Upper lobe of left lung (tissue), 6 donors: ENCODE results near the gene CHRDL2. TPM values are rescaled to one million over a fixed set of nuclear protein-coding genes. Genes with fewer than 3 reads are reported as not detected.

Experiments used
- ATAC-seq, 2 donors: fragments of 200-7000 bp; cut with Tn5 transposase; one replicate each; pipeline ENCODE4 v1.9.1; 2022; ENCODE audit warnings: mild to moderate bottlenecking in 2 of 2, moderate library complexity in 2 of 2; ENCODE audit not compliant: low FRiP score in 2 of 2
- DNase-seq, 2 donors: peaks; one replicate each; pipeline ENCODE4 v3.0.0-alpha.2; 2019 to 2020
- H3K27ac ChIP-seq, 4 donors: fragments of 200-600 bp; sonication (generic); one replicate each; pipeline ENCODE4 v1.5.1; 2016 to 2019
- H3K27me3 ChIP-seq, 4 donors: fragments of 200-600 bp; sonication (generic); one replicate each; pipeline ENCODE4 v1.5.1; 2017 to 2019
- H3K36me3 ChIP-seq, 4 donors: fragments of 200-600 bp; sonication (generic); one replicate each; pipeline ENCODE4 v1.5.1; 2016 to 2019
- H3K4me1 ChIP-seq, 4 donors: fragments of 200-600 bp; sonication (generic); one replicate each; pipeline ENCODE4 v1.5.1; 2018 to 2019
- H3K4me3 ChIP-seq, 4 donors: fragments of 200-600 bp; sonication (generic); one replicate each; pipeline ENCODE4 v1.5.1; 2017 to 2019; ENCODE audit warnings: mild to moderate bottlenecking in 2 of 4, moderate library complexity in 1 of 4
- H3K9me3 ChIP-seq, 4 donors: fragments of 200-600 bp; sonication (generic); one replicate each; pipeline ENCODE4 v1.5.1; 2018 to 2019
- EP300 ChIP-seq, 4 donors: sonication (generic); formaldehyde crosslinking; IDR thresholded peaks; one replicate each; pipeline ENCODE4 v1.5.1; 2017; ENCODE audit warnings: antibody characterized with exemption in 4 of 4, control low read depth in 2 of 4
- POLR2A ChIP-seq, 4 donors: fragments of 450-650 bp; IDR thresholded peaks; one replicate each; pipeline ENCODE4 v1.5.1; 2016 to 2017; ENCODE audit warnings: antibody characterized with exemption in 4 of 4, mild to moderate bottlenecking in 2 of 4
- POLR2AphosphoS5 ChIP-seq, 2 donors: sonication (generic); formaldehyde crosslinking; IDR thresholded peaks; one replicate each; pipeline ENCODE4 v1.5.1; 2017; ENCODE audit warnings: antibody characterized with exemption in 2 of 2
- WGBS, 2 donors: methylation state at CpG; one replicate each; pipeline ENCODE4 v1.1.5; 2017 to 2018; 5-methylcytosine and 5-hydroxymethylcytosine counted together
- total RNA-seq, 6 donors: library from RNA; depleted of rRNA in 4 of 6; stranded (reverse); fragments of >200 nt in 4 of 6; gene quantifications; one replicate each; pipeline versions ENCODE4 v1.1.0 to v1.2.1, GENCODE V29; 2016 to 2021
- TF ChIP-seq, protein P1 (sequence below), 6 experiments: fragments of 450-650 bp in 4 of 6; fragments of 200-600 bp in 2 of 6; sonication (generic) in 2 of 6; IDR thresholded peaks; one replicate each; pipeline ENCODE4 v1.5.1; 2016 to 2019; ENCODE audit warnings: antibody characterized with exemption in 6 of 6
- donor health status: DM: no; HTN: no; CAD: no; lungs with moderate emphysema.
- donor health status: DM: no; HTN: yes; CAD: no; lungs with severe emphysema.

The CHRDL2 gene
- total RNA-seq, 6 donors from 2014 or later: 1.3 to 3.1 (median 1.5) TPM; not detected in 3

DNA sequence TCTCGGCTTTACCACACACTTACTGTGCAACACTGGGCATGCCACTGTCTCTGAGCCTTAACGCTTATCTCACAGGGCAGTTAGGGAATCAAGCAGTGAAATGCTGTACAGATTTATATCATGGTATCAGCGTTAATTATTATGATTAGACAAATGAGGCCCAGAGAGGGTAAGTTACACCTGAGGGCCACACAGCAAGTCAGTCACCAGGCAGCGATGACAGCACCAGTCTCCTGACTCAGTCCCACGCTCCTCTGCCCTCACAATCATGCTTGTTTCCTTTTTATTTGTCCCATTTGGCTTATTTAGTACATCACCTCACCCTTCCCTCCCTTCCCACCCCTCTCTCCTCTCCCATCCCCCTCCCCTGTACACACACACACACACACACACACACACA is 12.2 kb downstream of the CHRDL2 start:
- 93 to 94% methylated on average over 5 of the region's 5 CpGs for WGBS, 2 donors
- no peak for DNase-seq

DNA sequence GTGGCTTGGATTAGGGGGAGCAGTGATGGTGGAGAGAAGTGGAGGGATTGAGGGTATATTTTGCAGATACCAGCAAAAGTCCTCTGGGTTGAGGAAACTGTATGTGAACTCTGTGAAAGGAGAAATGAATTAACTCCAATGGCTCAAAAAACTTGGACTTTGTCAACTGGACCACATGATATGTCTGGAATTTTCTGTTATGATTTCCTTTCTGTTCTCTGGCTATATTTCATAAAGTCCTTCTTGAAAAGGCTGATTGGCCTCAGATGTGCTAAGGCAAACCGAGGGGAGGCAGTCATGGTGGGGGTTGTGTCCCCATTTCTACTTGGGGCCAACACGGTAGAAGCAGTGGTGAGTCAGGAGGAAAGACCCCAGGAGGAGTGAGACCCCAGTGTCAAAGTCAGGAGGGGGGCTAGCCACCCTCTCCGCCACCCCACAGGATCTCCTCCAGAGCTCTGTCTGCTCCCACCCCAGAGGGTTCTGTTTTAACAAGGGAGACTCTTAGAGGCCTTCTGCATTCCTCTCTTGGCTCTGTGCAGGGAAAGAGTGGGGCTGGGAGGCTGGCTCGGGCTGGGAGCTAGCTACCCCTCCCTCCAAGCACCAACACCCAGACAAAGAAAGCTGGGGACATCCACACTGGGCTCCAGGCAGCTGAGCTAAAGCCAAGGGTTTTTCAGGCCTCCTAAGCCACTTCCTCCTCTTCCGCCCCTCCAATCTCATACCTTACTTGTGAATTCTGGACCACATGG is 13.8 kb downstream of the CHRDL2 start:
- TF ChIP-seq POLR2AphosphoS5 (IDR thresholded peaks at IDR 0.05) (no peak), POLR2A (IDR thresholded peaks at IDR 0.05) (no peak), EP300 (IDR thresholded peaks at IDR 0.05) (no peak)
- TF ChIP-seq, protein P1, sequence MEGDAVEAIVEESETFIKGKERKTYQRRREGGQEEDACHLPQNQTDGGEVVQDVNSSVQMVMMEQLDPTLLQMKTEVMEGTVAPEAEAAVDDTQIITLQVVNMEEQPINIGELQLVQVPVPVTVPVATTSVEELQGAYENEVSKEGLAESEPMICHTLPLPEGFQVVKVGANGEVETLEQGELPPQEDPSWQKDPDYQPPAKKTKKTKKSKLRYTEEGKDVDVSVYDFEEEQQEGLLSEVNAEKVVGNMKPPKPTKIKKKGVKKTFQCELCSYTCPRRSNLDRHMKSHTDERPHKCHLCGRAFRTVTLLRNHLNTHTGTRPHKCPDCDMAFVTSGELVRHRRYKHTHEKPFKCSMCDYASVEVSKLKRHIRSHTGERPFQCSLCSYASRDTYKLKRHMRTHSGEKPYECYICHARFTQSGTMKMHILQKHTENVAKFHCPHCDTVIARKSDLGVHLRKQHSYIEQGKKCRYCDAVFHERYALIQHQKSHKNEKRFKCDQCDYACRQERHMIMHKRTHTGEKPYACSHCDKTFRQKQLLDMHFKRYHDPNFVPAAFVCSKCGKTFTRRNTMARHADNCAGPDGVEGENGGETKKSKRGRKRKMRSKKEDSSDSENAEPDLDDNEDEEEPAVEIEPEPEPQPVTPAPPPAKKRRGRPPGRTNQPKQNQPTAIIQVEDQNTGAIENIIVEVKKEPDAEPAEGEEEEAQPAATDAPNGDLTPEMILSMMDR (IDR thresholded peaks at IDR 0.05): no peak
- no peak overlapping the region for H3K4me3 ChIP-seq
- H3K27ac ChIP-seq: peak overlapping the region in 2 of 4 donors; percentile 23 to 59
- WGBS, 2 donors: 73 to 77% methylated on average over 5 of the region's 5 CpGs
- H3K36me3 ChIP-seq: no peaks in the 10 kb centered on the region
- H3K9me3 ChIP-seq: no peaks in the 10 kb centered on the region
- H3K27me3 ChIP-seq: no peaks in the 10 kb centered on the region
- no peak for ATAC-seq
- peaks cover 0 to 4% (median 0%) of the 10 kb centered on the region in 4 donors for H3K4me1 ChIP-seq
- no peak for DNase-seq

More for the DNA sequence above, 12.2 kb downstream of the CHRDL2 start:
- H3K27me3 ChIP-seq: no peaks in the 10 kb centered on the region
- H3K4me3 ChIP-seq: no peak overlapping the region
- no peaks in the 10 kb centered on the region for H3K36me3 ChIP-seq
- ATAC-seq: no peak
- H3K9me3 ChIP-seq: no peaks in the 10 kb centered on the region
- no peak for TF ChIP-seq EP300 (IDR thresholded peaks at IDR 0.05)
- H3K27ac ChIP-seq: no peak overlapping the region
- H3K4me1 ChIP-seq: peaks cover 0 to 4% (median 0%) of the 10 kb centered on the region in 4 donors

DNA sequence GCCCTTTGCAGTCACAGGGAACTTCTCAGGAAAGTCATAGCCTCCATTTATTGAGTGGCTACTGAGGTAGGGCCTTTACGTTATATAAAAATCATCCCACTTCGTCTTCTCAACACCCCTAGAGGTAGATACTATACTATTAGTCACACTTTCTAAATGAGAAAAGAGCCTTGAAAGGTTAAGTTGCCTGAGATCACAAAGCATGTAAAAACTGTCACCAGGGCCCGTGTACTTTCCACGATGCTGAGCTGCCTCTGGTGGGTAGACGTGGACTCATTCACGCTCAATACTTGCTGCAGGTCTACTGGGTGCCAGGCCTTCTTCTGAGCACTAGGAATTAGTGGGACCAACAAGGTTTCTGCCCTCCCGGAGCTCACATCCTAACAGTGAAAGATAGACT is 16.3 kb downstream of the CHRDL2 start:
- ATAC-seq: no peak
- Histone ChIP-seq H3K4me1 (peaks cover 0 to 2% (median 0%) of the 10 kb centered on the region in 4 donors), H3K27ac (no peak overlapping the region), H3K9me3 (no peaks in the 10 kb centered on the region), H3K27me3 (no peaks in the 10 kb centered on the region), H3K36me3 (no peaks in the 10 kb centered on the region), H3K4me3 (no peak overlapping the region)
- no peak for DNase-seq
- no peak for TF ChIP-seq EP300 (IDR thresholded peaks at IDR 0.05)
- TF ChIP-seq, protein P1 (IDR thresholded peaks at IDR 0.05): no peak
- TF ChIP-seq POLR2A (IDR thresholded peaks at IDR 0.05): no peak
- TF ChIP-seq POLR2AphosphoS5 (IDR thresholded peaks at IDR 0.05): no peak
- WGBS, 2 donors: 86 to 96% methylated on average over 7 of the region's 7 CpGs

DNA sequence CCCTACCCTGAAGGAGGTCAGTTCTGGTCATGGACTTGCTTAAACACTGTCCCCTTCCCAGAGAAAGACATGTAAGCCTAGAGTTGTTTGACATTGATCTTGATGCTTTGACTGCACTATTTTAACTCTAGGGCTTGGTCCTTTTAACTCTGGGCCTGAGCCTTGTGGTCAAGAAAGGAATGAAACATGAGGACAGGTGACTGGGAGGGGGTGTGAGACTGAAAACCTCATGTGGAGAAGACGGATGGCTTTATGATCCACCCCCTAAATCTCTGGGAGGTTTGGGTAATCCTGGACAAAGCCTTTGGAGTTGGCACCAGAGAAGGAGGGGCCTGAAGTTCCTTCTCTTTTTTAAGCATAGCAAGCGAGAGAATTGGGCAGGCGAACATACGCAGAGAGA is 17.5 kb downstream of the CHRDL2 start:
- Histone ChIP-seq H3K36me3 (no peaks in the 10 kb centered on the region), H3K9me3 (no peaks in the 10 kb centered on the region), H3K4me3 (no peak overlapping the region), H3K27me3 (no peaks in the 10 kb centered on the region), H3K27ac (no peak overlapping the region), H3K4me1 (peaks cover 0 to 2% (median 0%) of the 10 kb centered on the region in 4 donors)
- ATAC-seq (no peak), DNase-seq (no peak)
- WGBS, 2 donors: 76 to 86% methylated on average over 4 of the region's 4 CpGs
- TF ChIP-seq EP300 (IDR thresholded peaks at IDR 0.05): no peak
- TF ChIP-seq POLR2A (IDR thresholded peaks at IDR 0.05): no peak
- no peak for TF ChIP-seq POLR2AphosphoS5 (IDR thresholded peaks at IDR 0.05)
- TF ChIP-seq, protein P1 (IDR thresholded peaks at IDR 0.05): no peak

DNA sequence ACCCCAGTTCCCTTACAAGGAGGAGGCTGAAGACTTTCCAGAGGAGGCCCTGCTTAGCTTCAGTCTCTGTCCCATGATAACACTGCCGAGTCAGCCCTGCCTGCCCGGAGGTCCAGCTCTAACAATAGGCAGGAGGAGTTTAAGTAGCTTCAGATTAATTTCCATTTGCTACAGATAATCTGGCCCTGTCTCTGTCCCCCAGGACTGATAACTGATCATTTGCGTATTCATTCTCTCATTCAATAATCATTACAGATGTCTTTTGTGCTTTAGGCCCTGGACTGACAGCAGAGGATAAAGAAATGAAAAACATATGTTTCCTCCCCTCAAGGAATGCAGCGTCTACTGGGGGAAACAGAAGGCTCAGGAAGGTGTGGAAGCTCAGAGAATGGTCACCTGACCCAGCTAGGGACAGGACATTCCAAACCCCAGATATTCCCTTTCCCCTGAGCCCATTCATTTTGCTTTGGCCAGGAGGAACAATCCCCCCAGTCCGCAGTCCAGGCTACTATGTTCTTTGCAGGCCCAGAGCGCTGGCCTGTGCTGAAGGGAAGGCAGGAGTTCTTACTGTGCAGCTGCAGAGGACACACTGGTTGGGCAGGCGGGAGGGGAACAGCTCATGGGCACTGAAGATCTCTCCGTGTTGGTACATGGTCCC is 20.8 kb downstream of the CHRDL2 start:
- ATAC-seq (peak in 1 of 2 donors; percentile 45), DNase-seq (no peak)
- Histone ChIP-seq H3K27me3 (no peaks in the 10 kb centered on the region), H3K4me1 (no peaks in the 10 kb centered on the region), H3K36me3 (no peaks in the 10 kb centered on the region), H3K9me3 (no peaks in the 10 kb centered on the region), H3K4me3 (no peak overlapping the region), H3K27ac (no peak overlapping the region)
- WGBS, 2 donors: 76 to 77% methylated on average over 8 of the region's 8 CpGs
- TF ChIP-seq POLR2AphosphoS5 (IDR thresholded peaks at IDR 0.05) (no peak), EP300 (IDR thresholded peaks at IDR 0.05) (no peak), POLR2A (IDR thresholded peaks at IDR 0.05) (no peak)
- TF ChIP-seq, protein P1 (IDR thresholded peaks at IDR 0.05): no peak
